Progenitor cell of endocrine pancreas (in vitro differentiated cells): ENCODE measurements around the gene ARHGAP6. TPM values are rescaled to one million over a fixed set of nuclear protein-coding genes. Genes with fewer than 3 reads are reported as not detected.

Source experiments
- DNase-seq: peaks from one replicate; pipeline ENCODE4 v3.0.0; 2021; ENCODE audit warnings: low spot score; ENCODE audit not compliant: unreplicated experiment
- H3K27ac Mint-ChIP-seq: 2 replicates; pipeline ENCODE4 v1.8.0; 2021; ENCODE audit warnings: mild to moderate bottlenecking, moderate library complexity, mixed read lengths
- H3K27me3 Mint-ChIP-seq: 2 replicates; pipeline ENCODE4 v1.8.0; 2021; ENCODE audit warnings: mixed read lengths
- H3K36me3 Mint-ChIP-seq: 2 replicates; pipeline ENCODE4 v1.8.0; 2022; ENCODE audit warnings: mixed read lengths; ENCODE audit not compliant: insufficient read depth
- H3K4me1 Mint-ChIP-seq: 2 replicates; pipeline ENCODE4 v1.8.0; 2021; ENCODE audit warnings: low read depth, mixed read lengths
- H3K4me3 Mint-ChIP-seq: 2 replicates; pipeline ENCODE4 v1.8.0; 2021; ENCODE audit warnings: low read depth, mild to moderate bottlenecking, moderate library complexity, mixed read lengths
- H3K9me3 Mint-ChIP-seq: 2 replicates; pipeline ENCODE4 v1.8.0; 2021; ENCODE audit warnings: low read depth, mixed read lengths
- total RNA-seq: library from RNA; stranded (reverse); gene quantifications from 2 replicates; pipeline ENCODE4 v1.2.1, GENCODE V29; 2021
- TF ChIP-seq, protein P1 (sequence below): fragments of 200-600 bp; sonication (generic); IDR thresholded peaks from one replicate; pipeline ENCODE4 v1.5.0; 2021; ENCODE audit warnings: antibody characterized with exemption, mild to moderate bottlenecking; ENCODE audit not compliant: unreplicated experiment

ARHGAP6 gene
- total RNA-seq, 1 donor from 2014 or later = 1.9 TPM

GRCh38 chrX:11352296-11352741 lies 313.4 kb downstream of the ARHGAP6 start:
- H3K27me3 Mint-ChIP-seq = no peaks in the 10 kb centered on the region
- DNase-seq = no peak
- no peak overlapping the region for H3K4me3 Mint-ChIP-seq
- no peak overlapping the region for H3K27ac Mint-ChIP-seq
- no peaks in the 10 kb centered on the region for H3K36me3 Mint-ChIP-seq
- TF ChIP-seq, protein P1, sequence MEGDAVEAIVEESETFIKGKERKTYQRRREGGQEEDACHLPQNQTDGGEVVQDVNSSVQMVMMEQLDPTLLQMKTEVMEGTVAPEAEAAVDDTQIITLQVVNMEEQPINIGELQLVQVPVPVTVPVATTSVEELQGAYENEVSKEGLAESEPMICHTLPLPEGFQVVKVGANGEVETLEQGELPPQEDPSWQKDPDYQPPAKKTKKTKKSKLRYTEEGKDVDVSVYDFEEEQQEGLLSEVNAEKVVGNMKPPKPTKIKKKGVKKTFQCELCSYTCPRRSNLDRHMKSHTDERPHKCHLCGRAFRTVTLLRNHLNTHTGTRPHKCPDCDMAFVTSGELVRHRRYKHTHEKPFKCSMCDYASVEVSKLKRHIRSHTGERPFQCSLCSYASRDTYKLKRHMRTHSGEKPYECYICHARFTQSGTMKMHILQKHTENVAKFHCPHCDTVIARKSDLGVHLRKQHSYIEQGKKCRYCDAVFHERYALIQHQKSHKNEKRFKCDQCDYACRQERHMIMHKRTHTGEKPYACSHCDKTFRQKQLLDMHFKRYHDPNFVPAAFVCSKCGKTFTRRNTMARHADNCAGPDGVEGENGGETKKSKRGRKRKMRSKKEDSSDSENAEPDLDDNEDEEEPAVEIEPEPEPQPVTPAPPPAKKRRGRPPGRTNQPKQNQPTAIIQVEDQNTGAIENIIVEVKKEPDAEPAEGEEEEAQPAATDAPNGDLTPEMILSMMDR = no peak
- no peaks in the 10 kb centered on the region for H3K4me1 Mint-ChIP-seq
- peaks cover 18% of the 10 kb centered on the region for H3K9me3 Mint-ChIP-seq

- no peak for DNase-seq
- Mint-ChIP-seq H3K4me3 (no peak overlapping the region), H3K4me1 (no peaks in the 10 kb centered on the region), H3K27ac (no peak overlapping the region), H3K9me3 (peaks cover 18% of the 10 kb centered on the region), H3K27me3 (no peaks in the 10 kb centered on the region), H3K36me3 (no peaks in the 10 kb centered on the region)
- TF ChIP-seq, protein P1 = no peak
These were observed 314.1 kb downstream of the ARHGAP6 start for GRCh38 chrX:11351375-11352295.

DNA sequence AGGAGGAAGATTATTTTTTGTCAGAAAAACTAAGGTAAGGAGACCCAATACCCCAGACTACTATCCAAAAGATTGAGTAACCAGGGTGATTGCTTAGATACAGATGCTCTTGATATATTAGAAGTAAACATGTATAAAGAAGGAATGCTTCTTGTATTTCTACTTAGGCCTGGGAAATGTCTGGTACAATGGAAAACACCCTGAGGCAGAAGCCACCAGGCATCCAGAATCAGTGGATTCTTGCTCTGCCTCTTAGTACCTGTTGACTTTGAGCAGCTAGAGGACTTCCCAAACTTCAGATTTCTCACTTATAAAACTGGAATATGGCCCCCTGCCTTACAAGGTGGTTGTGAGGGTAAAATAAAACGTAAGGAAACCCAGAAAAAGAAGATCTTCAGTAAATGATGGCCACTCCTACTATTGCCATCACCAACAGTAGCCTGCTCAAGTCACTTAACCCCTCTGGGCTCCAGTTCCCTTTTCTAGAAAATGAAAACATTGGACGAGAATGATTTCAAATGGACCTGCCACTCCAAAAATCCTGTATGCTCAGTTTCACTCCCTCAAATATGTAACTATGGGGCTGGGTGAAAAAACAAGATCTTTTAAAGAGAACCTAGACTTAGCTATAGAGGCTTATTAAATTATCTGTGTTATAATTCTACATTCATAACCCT lies 315.9 kb downstream of the ARHGAP6 start:
- H3K9me3 Mint-ChIP-seq = peaks cover 11% of the 10 kb centered on the region
- no peaks in the 10 kb centered on the region for H3K36me3 Mint-ChIP-seq
- H3K27ac Mint-ChIP-seq = no peak overlapping the region
- H3K4me1 Mint-ChIP-seq = no peaks in the 10 kb centered on the region
- no peak for DNase-seq
- TF ChIP-seq, protein P1 = no peak
- no peak overlapping the region for H3K4me3 Mint-ChIP-seq
- H3K27me3 Mint-ChIP-seq = no peaks in the 10 kb centered on the region

DNA sequence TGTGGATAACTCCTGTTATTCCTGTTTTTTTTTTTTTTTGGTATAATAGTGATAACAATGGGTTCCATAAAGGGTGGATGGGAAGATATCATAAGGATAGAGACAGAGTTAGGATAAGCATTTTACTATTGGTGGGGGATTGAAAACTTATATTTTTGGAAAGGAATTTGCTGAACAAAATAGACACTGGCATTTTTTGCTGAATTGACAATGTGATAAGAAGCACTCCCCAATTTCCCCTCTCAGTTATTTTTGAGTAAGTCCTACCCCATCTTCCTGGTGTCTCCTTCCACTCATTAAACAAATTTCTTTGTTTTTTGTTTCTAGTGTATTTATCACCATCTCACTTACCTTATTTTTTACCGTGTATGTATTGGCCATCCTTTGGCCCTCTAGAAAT lies 316.7 kb downstream of the ARHGAP6 start:
- DNase-seq = no peak
- H3K27ac Mint-ChIP-seq = no peak overlapping the region
- TF ChIP-seq, protein P1 = no peak
- H3K4me3 Mint-ChIP-seq = no peak overlapping the region
- H3K9me3 Mint-ChIP-seq = peaks cover 11% of the 10 kb centered on the region
- no peaks in the 10 kb centered on the region for H3K4me1 Mint-ChIP-seq
- H3K36me3 Mint-ChIP-seq = no peaks in the 10 kb centered on the region
- no peaks in the 10 kb centered on the region for H3K27me3 Mint-ChIP-seq

DNA sequence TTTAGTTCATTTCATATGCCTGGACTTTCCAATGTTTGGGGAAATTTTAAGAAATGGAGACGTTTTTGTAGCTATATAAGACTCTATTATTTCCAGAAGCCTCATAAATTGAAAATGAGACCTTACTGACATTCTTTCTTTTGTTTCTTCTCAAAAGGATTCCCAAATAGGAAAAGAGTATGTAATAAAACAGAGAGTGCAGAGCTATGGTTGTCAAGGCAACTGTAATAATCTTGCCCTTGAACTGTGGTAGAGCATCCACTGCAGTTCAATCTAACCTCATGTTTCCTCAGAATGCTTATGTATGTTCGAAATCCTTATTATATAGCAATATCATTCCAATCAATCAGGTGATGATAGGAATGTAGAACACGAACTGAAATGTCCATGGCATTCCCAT lies 318.4 kb downstream of the ARHGAP6 start:
- Mint-ChIP-seq H3K9me3 (peaks cover 11% of the 10 kb centered on the region), H3K27me3 (no peaks in the 10 kb centered on the region), H3K27ac (no peak overlapping the region), H3K4me3 (no peak overlapping the region), H3K4me1 (no peaks in the 10 kb centered on the region), H3K36me3 (no peaks in the 10 kb centered on the region)
- no peak for DNase-seq
- TF ChIP-seq, protein P1 = no peak
